GM21619 (cell line): ENCODE data around the gene RHBDF2.

Experiments used
- ATAC-seq: cut with Tn5 transposase; IDR thresholded peaks from one replicate; pipeline ENCODE4 v1.9.1; 2021; ENCODE audit not compliant: unreplicated experiment

Gene RHBDF2

GRCh38 chr17:76441686-76442340, 59.4 kb downstream of the RHBDF2 start:
- no peak for ATAC-seq

- ATAC-seq, result no peak
Measured at GRCh38 chr17:76440751-76441362, 60.4 kb downstream of the RHBDF2 start.

GRCh38 chr17:76439314-76439928, 61.8 kb downstream of the RHBDF2 start:
- ATAC-seq, result no peak

GRCh38 chr17:76438906-76439305, 62.3 kb downstream of the RHBDF2 start:
- no peak for ATAC-seq

- no peak for ATAC-seq
Measured at GRCh38 chr17:76437467-76438402, 63.5 kb downstream of the RHBDF2 start.

GRCh38 chr17:76435751-76436150, 65.5 kb downstream of the RHBDF2 start:
- ATAC-seq, result no peak

GRCh38 chr17:76434870-76435269, 66.4 kb downstream of the RHBDF2 start:
- no peak for ATAC-seq

GRCh38 chr17:76433693-76434092, 67.5 kb downstream of the RHBDF2 start:
- ATAC-seq, result no peak

- ATAC-seq, result no peak
Measured at GRCh38 chr17:76432712-76433336, 68.4 kb downstream of the RHBDF2 start.

GRCh38 chr17:76432004-76432403, 69.2 kb downstream of the RHBDF2 start:
- ATAC-seq, result no peak

- no peak for ATAC-seq
Measured at GRCh38 chr17:76431509-76431908, 69.7 kb downstream of the RHBDF2 start.

- ATAC-seq, result no peak
Measured at GRCh38 chr17:76428511-76428910, 72.7 kb downstream of the RHBDF2 start.

- ATAC-seq, result no peak
Measured at GRCh38 chr17:76427501-76428231, 73.6 kb downstream of the RHBDF2 start.

- ATAC-seq, result no peak
Measured at GRCh38 chr17:76426853-76427252, 74.4 kb downstream of the RHBDF2 start.

- no peak for ATAC-seq
Measured at GRCh38 chr17:76422860-76423259, 78.4 kb downstream of the RHBDF2 start.

GRCh38 chr17:76422406-76422805, 78.8 kb downstream of the RHBDF2 start:
- ATAC-seq, result no peak

GRCh38 chr17:76421044-76421407, 80.2 kb downstream of the RHBDF2 start:
- ATAC-seq, result no peak
